ENCODE results near the gene KRTAP2-2. TPM values are rescaled to one million over a fixed set of nuclear protein-coding genes. Genes with fewer than 3 reads are reported as not detected.

KRTAP2-2 gene
- total and polyA plus RNA-seq, 2 donors (not counting 1 experiment from before 2014, with no cell fraction given), result not detected

DNA sequence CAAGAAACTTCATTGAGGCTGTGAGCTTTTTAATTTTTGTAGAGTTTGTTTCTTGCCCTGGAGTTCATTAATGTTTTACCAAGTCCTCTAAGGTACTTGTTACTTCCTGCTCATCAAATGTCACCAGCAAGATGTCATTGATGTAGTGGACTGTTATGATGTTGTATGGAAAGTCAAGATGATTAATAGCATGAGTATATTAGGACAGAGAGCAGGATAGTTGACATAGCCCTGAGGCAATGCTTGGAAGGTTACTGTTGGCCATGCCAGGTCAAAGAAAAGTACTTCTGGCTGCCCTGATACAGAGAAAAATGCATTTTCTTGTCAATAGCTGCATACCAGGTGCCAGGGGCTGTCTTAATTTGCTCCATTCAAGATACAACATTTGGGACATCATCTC lies 34.7 kb downstream of the KRTAP2-2 start:
- no peaks in the 10 kb centered on the region for H3K9me3 ChIP-seq (ENCODE audit: control insufficient read depth, insufficient read depth, low read depth, low read length)
- H4K20me1 ChIP-seq (ENCODE audit: control insufficient read depth, extremely low read depth, insufficient read depth, low read length), result no peaks in the 10 kb centered on the region
- no peak overlapping the region for H2AFZ ChIP-seq (ENCODE audit: low read length)
- no peaks in the 10 kb centered on the region for H3K4me1 ChIP-seq (ENCODE audit: control insufficient read depth, extremely low read depth, insufficient read depth, low read length)
- H3K27me3 ChIP-seq (ENCODE audit: control insufficient read depth, insufficient read depth, low read length), result no peaks in the 10 kb centered on the region
- no peak overlapping the region for H3K9ac ChIP-seq (ENCODE audit: insufficient read depth, low read length)
- H3K27ac ChIP-seq (ENCODE audit: insufficient read depth, low read length), result no peak overlapping the region
- no peak overlapping the region for H3K4me3 ChIP-seq (replicated peaks in 1 of 4; ENCODE audit: control extremely low read depth in 1 of 4, insufficient read depth in 1 of 4, low read depth in 3 of 4, low read length in 4 of 4)
- no peak for DNase-seq (ENCODE audit: low read depth in 2 of 2)
- no peaks in the 10 kb centered on the region for H3K36me3 ChIP-seq (ENCODE audit: control insufficient read depth, insufficient read depth, low read length)
- H3K4me2 ChIP-seq (ENCODE audit: extremely low read depth, insufficient read depth, low read length), result no peak overlapping the region
- no peaks in the 10 kb centered on the region for H3K79me2 ChIP-seq (ENCODE audit: control insufficient read depth, insufficient read depth, low read length)
- TF ChIP-seq EZH2 (IDR thresholded peaks at IDR 0.05; ENCODE audit: low read length, missing control alignments), result no peak
- TF ChIP-seq, protein P1, sequence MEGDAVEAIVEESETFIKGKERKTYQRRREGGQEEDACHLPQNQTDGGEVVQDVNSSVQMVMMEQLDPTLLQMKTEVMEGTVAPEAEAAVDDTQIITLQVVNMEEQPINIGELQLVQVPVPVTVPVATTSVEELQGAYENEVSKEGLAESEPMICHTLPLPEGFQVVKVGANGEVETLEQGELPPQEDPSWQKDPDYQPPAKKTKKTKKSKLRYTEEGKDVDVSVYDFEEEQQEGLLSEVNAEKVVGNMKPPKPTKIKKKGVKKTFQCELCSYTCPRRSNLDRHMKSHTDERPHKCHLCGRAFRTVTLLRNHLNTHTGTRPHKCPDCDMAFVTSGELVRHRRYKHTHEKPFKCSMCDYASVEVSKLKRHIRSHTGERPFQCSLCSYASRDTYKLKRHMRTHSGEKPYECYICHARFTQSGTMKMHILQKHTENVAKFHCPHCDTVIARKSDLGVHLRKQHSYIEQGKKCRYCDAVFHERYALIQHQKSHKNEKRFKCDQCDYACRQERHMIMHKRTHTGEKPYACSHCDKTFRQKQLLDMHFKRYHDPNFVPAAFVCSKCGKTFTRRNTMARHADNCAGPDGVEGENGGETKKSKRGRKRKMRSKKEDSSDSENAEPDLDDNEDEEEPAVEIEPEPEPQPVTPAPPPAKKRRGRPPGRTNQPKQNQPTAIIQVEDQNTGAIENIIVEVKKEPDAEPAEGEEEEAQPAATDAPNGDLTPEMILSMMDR (conservative IDR thresholded peaks at IDR 0.05 in 1 of 2, IDR thresholded peaks at IDR 0.05 in 1 of 2; ENCODE audit: low read depth in 1 of 2, low read length in 2 of 2), result no peak

DNA sequence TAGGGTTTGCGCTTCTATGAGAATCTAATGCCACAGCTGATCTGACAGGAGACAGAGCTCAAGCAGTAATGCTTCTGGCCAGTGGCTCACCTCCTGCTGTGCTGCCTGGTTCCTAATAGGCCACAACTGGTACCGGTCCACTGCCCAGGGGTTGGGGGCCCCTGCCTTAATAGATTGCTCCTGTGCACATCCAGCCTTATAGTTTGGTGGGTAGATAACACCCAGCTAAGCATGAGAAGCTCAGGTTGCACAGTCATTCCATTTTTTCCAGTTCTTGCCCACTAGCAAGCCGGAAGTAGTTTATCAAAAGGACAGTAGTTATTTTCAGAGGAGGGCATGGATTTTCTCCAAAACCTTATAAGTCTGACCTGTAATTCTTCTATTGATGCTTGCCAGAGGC lies 35.6 kb downstream of the KRTAP2-2 start:
- Histone ChIP-seq H3K4me3 (replicated peaks in 1 of 4; ENCODE audit: control extremely low read depth in 1 of 4, insufficient read depth in 1 of 4, low read depth in 3 of 4, low read length in 4 of 4) (no peak overlapping the region), H4K20me1 (ENCODE audit: control insufficient read depth, extremely low read depth, insufficient read depth, low read length) (no peaks in the 10 kb centered on the region), H2AFZ (ENCODE audit: low read length) (no peak overlapping the region), H3K79me2 (ENCODE audit: control insufficient read depth, insufficient read depth, low read length) (no peaks in the 10 kb centered on the region), H3K27ac (ENCODE audit: insufficient read depth, low read length) (no peak overlapping the region), H3K9ac (ENCODE audit: insufficient read depth, low read length) (no peak overlapping the region), H3K27me3 (ENCODE audit: control insufficient read depth, insufficient read depth, low read length) (no peaks in the 10 kb centered on the region), H3K9me3 (ENCODE audit: control insufficient read depth, insufficient read depth, low read depth, low read length) (no peaks in the 10 kb centered on the region), H3K36me3 (ENCODE audit: control insufficient read depth, insufficient read depth, low read length) (no peaks in the 10 kb centered on the region), H3K4me1 (ENCODE audit: control insufficient read depth, extremely low read depth, insufficient read depth, low read length) (no peaks in the 10 kb centered on the region), H3K4me2 (ENCODE audit: extremely low read depth, insufficient read depth, low read length) (no peak overlapping the region)
- TF ChIP-seq EZH2 (IDR thresholded peaks at IDR 0.05; ENCODE audit: low read length, missing control alignments), result no peak
- TF ChIP-seq, protein P1 (conservative IDR thresholded peaks at IDR 0.05 in 1 of 2, IDR thresholded peaks at IDR 0.05 in 1 of 2; ENCODE audit: low read depth in 1 of 2, low read length in 2 of 2), result no peak
- DNase-seq (ENCODE audit: low read depth in 2 of 2), result no peak

DNA sequence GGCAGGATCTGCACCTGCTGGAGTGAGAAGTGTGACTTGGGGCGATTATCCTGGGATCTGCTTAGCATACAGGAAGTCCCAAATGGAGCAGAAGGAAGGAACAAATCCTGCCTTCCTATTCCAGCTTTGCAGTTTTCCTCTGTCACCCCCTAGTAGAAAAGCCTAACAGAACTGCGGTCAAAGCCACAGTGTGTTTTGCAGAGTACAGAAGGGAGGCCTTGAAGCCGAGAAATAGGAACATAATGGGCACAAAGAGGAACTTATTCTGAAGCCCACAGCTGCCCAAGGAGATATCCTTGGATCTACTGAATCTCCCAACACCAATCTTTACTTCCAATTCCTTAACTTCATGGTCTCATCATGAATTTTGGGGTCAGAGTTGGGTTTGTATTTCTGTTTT lies 36.5 kb downstream of the KRTAP2-2 start:
- Histone ChIP-seq H3K79me2 (ENCODE audit: control insufficient read depth, insufficient read depth, low read length) (no peaks in the 10 kb centered on the region), H3K27ac (ENCODE audit: insufficient read depth, low read length) (no peak overlapping the region), H3K4me2 (ENCODE audit: extremely low read depth, insufficient read depth, low read length) (no peak overlapping the region), H2AFZ (ENCODE audit: low read length) (no peak overlapping the region), H3K27me3 (ENCODE audit: control insufficient read depth, insufficient read depth, low read length) (no peaks in the 10 kb centered on the region), H3K36me3 (ENCODE audit: control insufficient read depth, insufficient read depth, low read length) (no peaks in the 10 kb centered on the region), H4K20me1 (ENCODE audit: control insufficient read depth, extremely low read depth, insufficient read depth, low read length) (no peaks in the 10 kb centered on the region), H3K4me3 (replicated peaks in 1 of 4; ENCODE audit: control extremely low read depth in 1 of 4, insufficient read depth in 1 of 4, low read depth in 3 of 4, low read length in 4 of 4) (no peak overlapping the region), H3K9me3 (ENCODE audit: control insufficient read depth, insufficient read depth, low read depth, low read length) (no peaks in the 10 kb centered on the region), H3K4me1 (ENCODE audit: control insufficient read depth, extremely low read depth, insufficient read depth, low read length) (no peaks in the 10 kb centered on the region), H3K9ac (ENCODE audit: insufficient read depth, low read length) (no peak overlapping the region)
- DNase-seq (ENCODE audit: low read depth in 2 of 2), result no peak
- TF ChIP-seq, protein P1 (conservative IDR thresholded peaks at IDR 0.05 in 1 of 2, IDR thresholded peaks at IDR 0.05 in 1 of 2; ENCODE audit: low read depth in 1 of 2, low read length in 2 of 2), result no peak
- no peak for TF ChIP-seq EZH2 (IDR thresholded peaks at IDR 0.05; ENCODE audit: low read length, missing control alignments)
